ENCODE results near the gene RAPGEF5. TPM values are rescaled to one million over a fixed set of nuclear protein-coding genes. Genes with fewer than 3 reads are reported as not detected.

The RAPGEF5 gene
- total and polyA plus RNA-seq, 10 donors, result 10.2 to 335 (median 184) TPM

GRCh38 chr7:22121702-22122474 lies 235.1 kb downstream of the RAPGEF5 start:
- no peak for TF ChIP-seq CTCF (IDR thresholded peaks at IDR 0.05 in 8 of 11, conservative IDR thresholded peaks at IDR 0.05 in 3 of 11)
- no peak for TF ChIP-seq POLR2AphosphoS5 (IDR thresholded peaks at IDR 0.05)
- no peak for TF ChIP-seq POLR2A (IDR thresholded peaks at IDR 0.05)
- intact Hi-C loops (cut with DNase I; ENCODE audit: low total_unique reads), result no loop called here
- Histone ChIP-seq H3K27me3 (replicated peaks in 1 of 7) (no peaks in the 10 kb centered on the region), H3K27ac (peak overlapping the region in 3 of 8 donors; percentile 8 to 36 (median 13)), H3K9me3 (no peaks in the 10 kb centered on the region), H3K4me1 (peaks cover 0 to 39% (median 11%) of the 10 kb centered on the region in 6 donors), H3K36me3 (peaks cover 0 to 100% (median 17%) of the 10 kb centered on the region in 6 donors), H3K4me3 (no peak overlapping the region)
- DNase-seq, result no peak
- whole genome bisulfite sequencing, 5 donors, result 15 to 25% (median 19%) methylated on average over 8 of the region's 8 CpGs

- no peak for DNase-seq
- intact Hi-C loops (cut with DNase I; ENCODE audit: low total_unique reads), result no loop called here
- Histone ChIP-seq H3K4me3 (no peak overlapping the region), H3K36me3 (peaks cover 0 to 97% (median 16%) of the 10 kb centered on the region in 6 donors), H3K27ac (no peak overlapping the region), H3K4me1 (peaks cover 0 to 36% (median 11%) of the 10 kb centered on the region in 6 donors), H3K27me3 (replicated peaks in 1 of 7) (no peaks in the 10 kb centered on the region), H3K9me3 (no peaks in the 10 kb centered on the region)
- WGBS, 5 donors, result 81 to 92% (median 86%) methylated on average over 8 of the region's 8 CpGs
- TF ChIP-seq CTCF (IDR thresholded peaks at IDR 0.05 in 8 of 11, conservative IDR thresholded peaks at IDR 0.05 in 3 of 11) (no peak), POLR2A (IDR thresholded peaks at IDR 0.05) (no peak), POLR2AphosphoS5 (IDR thresholded peaks at IDR 0.05) (no peak)
These were observed 236.4 kb downstream of the RAPGEF5 start for GRCh38 chr7:22120391-22121053.

DNA sequence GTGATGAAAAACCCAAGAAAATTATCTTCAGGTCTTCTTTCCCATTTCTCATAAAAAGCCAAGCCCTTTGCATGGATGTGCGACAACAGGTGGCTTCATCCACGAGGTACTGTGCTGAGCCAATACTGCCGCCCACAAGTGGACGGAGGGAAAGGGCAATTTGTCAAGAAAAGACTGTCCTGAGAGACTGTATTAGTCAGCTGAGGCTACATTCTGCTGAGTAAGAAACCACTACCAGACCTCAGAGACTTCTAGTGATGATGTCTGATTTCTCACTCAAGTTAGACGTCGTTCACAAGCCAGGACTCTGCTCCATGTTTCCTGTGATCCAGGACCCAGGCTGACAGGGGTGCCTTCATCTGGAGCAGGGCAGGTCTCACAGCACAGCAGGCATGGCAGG lies 239.7 kb downstream of the RAPGEF5 start:
- Histone ChIP-seq H3K4me3 (no peak overlapping the region), H3K9me3 (no peaks in the 10 kb centered on the region), H3K4me1 (peaks cover 0 to 7% (median 3%) of the 10 kb centered on the region in 6 donors), H3K36me3 (peaks cover 0 to 72% (median 13%) of the 10 kb centered on the region in 6 donors), H3K27ac (no peak overlapping the region), H3K27me3 (replicated peaks in 1 of 7) (no peaks in the 10 kb centered on the region)
- intact Hi-C loops (cut with DNase I; ENCODE audit: low total_unique reads), result no loop called here
- WGBS, 5 donors, result 60 to 89% (median 80%) methylated on average over 6 of the region's 6 CpGs
- DNase-seq, result no peak
- no peak for TF ChIP-seq CTCF (IDR thresholded peaks at IDR 0.05 in 8 of 11, conservative IDR thresholded peaks at IDR 0.05 in 3 of 11)
- TF ChIP-seq POLR2A (IDR thresholded peaks at IDR 0.05), result no peak
- peak in 2 of 3 donors; percentile 9 to 17 for TF ChIP-seq POLR2AphosphoS5 (IDR thresholded peaks at IDR 0.05)
